ENCODE results near the gene AQP4. TPM values are rescaled to one million over a fixed set of nuclear protein-coding genes. Genes with fewer than 3 reads are reported as not detected.
A peak's percentile ranks its signal among the peaks of the same experiment; 100 is the strongest.

Gene AQP4
- total and polyA plus RNA-seq, 10 of the 15 experiments (the other 5 are each of a cell fraction or from before 2014, with no cell fraction given) = 0.10 to 0.18 TPM; not detected in 8

DNA sequence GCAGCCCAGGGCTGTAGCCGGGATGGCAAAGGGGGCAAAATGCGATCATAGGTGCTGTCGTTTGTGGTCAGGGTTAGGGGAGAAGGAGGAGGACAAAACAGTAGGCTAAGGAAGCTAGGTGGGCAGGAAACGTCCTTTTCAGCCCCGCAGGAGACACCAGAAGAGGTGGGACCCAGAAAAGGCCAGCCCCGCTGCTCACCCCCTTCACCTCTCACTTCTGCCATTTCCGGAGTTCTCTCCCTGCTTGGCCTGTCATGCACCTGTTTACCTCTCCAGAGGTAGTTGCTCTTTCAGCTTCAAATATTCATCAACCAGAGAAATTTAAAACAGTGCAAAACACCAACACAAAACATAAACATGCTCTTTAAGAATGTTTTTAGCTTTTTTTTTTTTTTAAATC lies 849 bp downstream of the AQP4 start:
- ChIA-PET CTCF (interaction anchor here (0.6 to 1.0 kb wide), 4 partner anchors 11 to 113 kb away, joined by 3 read pairs; no protein-coding TSS in a partner anchor), SMC1A (ENCODE audit: uncharacterized antibody, unreplicated experiment) (no interaction called here), POLR2A (no interaction called here), RAD21 (ENCODE audit: unreplicated experiment) (interaction anchor here (1.2 to 1.4 kb wide), 2 partner anchors 10 to 482 kb away, joined by 3 read pairs; no protein-coding TSS in a partner anchor)
- intact Hi-C loops (cut with micrococcal nuclease; ENCODE audit: unreplicated experiment) (no loop called here), in situ Hi-C loops (cut with MboI) (no loop called here)
- H3K9ac ChIP-seq (ENCODE audit: control insufficient read depth, insufficient read depth, low read length) = no peak overlapping the region
- no peak overlapping the region for H3K4me2 ChIP-seq (ENCODE audit: control insufficient read depth, insufficient read depth)
- no peaks in the 10 kb centered on the region for H4K20me1 ChIP-seq (ENCODE audit: control insufficient read depth, insufficient read depth)
- BruUV-seq (replicated peaks) = no TSS peak
- H3K9me3 ChIP-seq (replicated peaks; ENCODE audit: control insufficient read depth, insufficient read depth, low read length) = no peaks in the 10 kb centered on the region
- peaks cover 1 to 3% of the 10 kb centered on the region in 2 experiments; a peak in 3 of 4 replicates for H3K27me3 ChIP-seq (replicated peaks in 1 of 2; ENCODE audit: control insufficient read depth in 2 of 2, insufficient read depth in 2 of 2, low read length in 1 of 2)
- H3K4me3 ChIP-seq = no peak overlapping the region
- no peaks in the 10 kb centered on the region for H3K4me1 ChIP-seq (ENCODE audit: control insufficient read depth, insufficient read depth, low read length)
- TF ChIP-seq, protein P1, sequence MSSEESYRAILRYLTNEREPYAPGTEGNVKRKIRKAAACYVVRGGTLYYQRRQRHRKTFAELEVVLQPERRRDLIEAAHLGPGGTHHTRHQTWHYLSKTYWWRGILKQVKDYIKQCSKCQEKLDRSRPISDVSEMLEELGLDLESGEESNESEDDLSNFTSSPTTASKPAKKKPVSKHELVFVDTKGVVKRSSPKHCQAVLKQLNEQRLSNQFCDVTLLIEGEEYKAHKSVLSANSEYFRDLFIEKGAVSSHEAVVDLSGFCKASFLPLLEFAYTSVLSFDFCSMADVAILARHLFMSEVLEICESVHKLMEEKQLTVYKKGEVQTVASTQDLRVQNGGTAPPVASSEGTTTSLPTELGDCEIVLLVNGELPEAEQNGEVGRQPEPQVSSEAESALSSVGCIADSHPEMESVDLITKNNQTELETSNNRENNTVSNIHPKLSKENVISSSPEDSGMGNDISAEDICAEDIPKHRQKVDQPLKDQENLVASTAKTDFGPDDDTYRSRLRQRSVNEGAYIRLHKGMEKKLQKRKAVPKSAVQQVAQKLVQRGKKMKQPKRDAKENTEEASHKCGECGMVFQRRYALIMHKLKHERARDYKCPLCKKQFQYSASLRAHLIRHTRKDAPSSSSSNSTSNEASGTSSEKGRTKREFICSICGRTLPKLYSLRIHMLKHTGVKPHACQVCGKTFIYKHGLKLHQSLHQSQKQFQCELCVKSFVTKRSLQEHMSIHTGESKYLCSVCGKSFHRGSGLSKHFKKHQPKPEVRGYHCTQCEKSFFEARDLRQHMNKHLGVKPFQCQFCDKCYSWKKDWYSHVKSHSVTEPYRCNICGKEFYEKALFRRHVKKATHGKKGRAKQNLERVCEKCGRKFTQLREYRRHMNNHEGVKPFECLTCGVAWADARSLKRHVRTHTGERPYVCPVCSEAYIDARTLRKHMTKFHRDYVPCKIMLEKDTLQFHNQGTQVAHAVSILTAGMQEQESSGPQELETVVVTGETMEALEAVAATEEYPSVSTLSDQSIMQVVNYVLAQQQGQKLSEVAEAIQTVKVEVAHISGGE (CRISPR knock-in tag; IDR thresholded peaks at IDR 0.05) = no peak
- no peak for TF ChIP-seq SMC3 (IDR thresholded peaks at IDR 0.05; ENCODE audit: borderline replicate concordance, low read length)
- TF ChIP-seq RAD51 (IDR thresholded peaks at IDR 0.05) = no peak
- TF ChIP-seq CREM (IDR thresholded peaks at IDR 0.05; ENCODE audit: low read depth) = no peak
- WGBS (ENCODE audit: insufficient coverage, insufficient replicate concordance, low lambda C conversion rate, missing lambda C conversion rate) = 30% methylated on average over 7 of the region's 7 CpGs
- H3K79me2 ChIP-seq (ENCODE audit: control insufficient read depth, insufficient read depth, low read length) = no peaks in the 10 kb centered on the region
- no peak overlapping the region for H2AFZ ChIP-seq (ENCODE audit: control insufficient read depth, low read depth, low read length)
- FAIRE-seq (no peak), ATAC-seq (peak; percentile 41; the same call in 2 of the 3 replicates), DNase-seq (ENCODE audit: low read depth, low spot score) (no peak)
- no peak overlapping the region for H3K27ac ChIP-seq (ENCODE audit: control insufficient read depth, insufficient read depth)
- H3K36me3 ChIP-seq (ENCODE audit: control insufficient read depth in 2 of 2, insufficient read depth in 2 of 2, low read length in 1 of 2) = no peaks in the 10 kb centered on the region

All from GM12878 (cell line).